ENCODE data around the gene CACNA1B. TPM values are rescaled to one million over a fixed set of nuclear protein-coding genes. Genes with fewer than 3 reads are reported as not detected.

The CACNA1B gene
- total and polyA plus RNA-seq, 2 donors (not counting 1 experiment from before 2014, with no cell fraction given), result 0.15 TPM; not detected in 1

GRCh38 chr9:137873408-137873807 is 4.2 kb upstream of the CACNA1B start:
- DNase-seq, result no peak
- Mint-ChIP-seq H3K27ac (no peak overlapping the region), H3K4me1 (peaks cover 3% of the 10 kb centered on the region), H3K4me3 (no peak overlapping the region), H3K27me3 (peaks cover 31% of the 10 kb centered on the region), H3K9me3 (ENCODE audit: insufficient read depth) (peaks cover 6% of the 10 kb centered on the region)
- Histone ChIP-seq H3K27ac (ENCODE audit: low read length in 2 of 2) (no peak overlapping the region), H3K4me1 (ENCODE audit: control insufficient read depth in 2 of 2, insufficient read depth in 2 of 2, low read length in 2 of 2) (peaks cover 0 to 2% of the 10 kb centered on the region in 2 donors), H3K4me2 (replicated peaks; ENCODE audit: low read depth, low read length, poor library complexity, severe bottlenecking) (no peak overlapping the region), H3K9ac (ENCODE audit: low read length) (no peak overlapping the region), H2AFZ (ENCODE audit: insufficient read depth, low read depth, low read length, poor library complexity, severe bottlenecking) (no peak overlapping the region), H3K36me3 (replicated peaks in 1 of 2; ENCODE audit: control extremely low read depth in 1 of 2, control insufficient read depth in 1 of 2, extremely low read depth in 1 of 2, insufficient read depth in 2 of 2, low read length in 1 of 2) (no peaks in the 10 kb centered on the region), H3K9me3 (ENCODE audit: control extremely low read depth in 1 of 3, control insufficient read depth in 2 of 3, insufficient read depth in 1 of 3, low read length in 2 of 3) (peaks cover 0 to 33% (median 0%) of the 10 kb centered on the region in 3 donors), H3K4me3 (ENCODE audit: control extremely low read depth in 1 of 5, extremely low read depth in 1 of 5, insufficient read depth in 1 of 5, low read depth in 2 of 5, low read length in 4 of 5) (no peak overlapping the region), H4K20me1 (ENCODE audit: control insufficient read depth, insufficient read depth, low read length, poor library complexity, severe bottlenecking) (no peaks in the 10 kb centered on the region), H3K79me2 (ENCODE audit: control insufficient read depth, insufficient read depth, low read length) (no peaks in the 10 kb centered on the region), H3K27me3 (replicated peaks in 1 of 4; ENCODE audit: control extremely low read depth in 1 of 4, control insufficient read depth in 3 of 4, insufficient read depth in 4 of 4, low read length in 3 of 4) (peaks cover 0 to 21% (median 4%) of the 10 kb centered on the region in 4 experiments)
- TF ChIP-seq CTCF (IDR thresholded peaks at IDR 0.05), result no peak
- no peak for TF ChIP-seq EZH2 (IDR thresholded peaks at IDR 0.05; ENCODE audit: borderline replicate concordance, insufficient read depth, low read depth, low read length, poor library complexity, severe bottlenecking)
- intact Hi-C loops (cut with micrococcal nuclease), result no loop called here
- POLR2A ChIA-PET, result no interaction called here
- CTCF ChIA-PET, result no interaction called here
- ATAC-seq (ENCODE audit: low read depth), result no peak
- 93% methylated on average over 7 of the region's 8 CpGs for WGBS (ENCODE audit: insufficient coverage)

- Histone ChIP-seq H2AFZ (ENCODE audit: insufficient read depth, low read depth, low read length, poor library complexity, severe bottlenecking) (no peak overlapping the region), H4K20me1 (ENCODE audit: control insufficient read depth, insufficient read depth, low read length, poor library complexity, severe bottlenecking) (no peaks in the 10 kb centered on the region), H3K4me3 (ENCODE audit: control extremely low read depth in 1 of 5, extremely low read depth in 1 of 5, insufficient read depth in 1 of 5, low read depth in 2 of 5, low read length in 4 of 5) (no peak overlapping the region), H3K9me3 (ENCODE audit: control extremely low read depth in 1 of 3, control insufficient read depth in 2 of 3, insufficient read depth in 1 of 3, low read length in 2 of 3) (peaks cover 0 to 33% (median 0%) of the 10 kb centered on the region in 3 donors), H3K9ac (ENCODE audit: low read length) (no peak overlapping the region), H3K4me1 (ENCODE audit: control insufficient read depth in 2 of 2, insufficient read depth in 2 of 2, low read length in 2 of 2) (peaks cover 0 to 4% of the 10 kb centered on the region in 2 donors), H3K27me3 (replicated peaks in 1 of 4; ENCODE audit: control extremely low read depth in 1 of 4, control insufficient read depth in 3 of 4, insufficient read depth in 4 of 4, low read length in 3 of 4) (peaks cover 0 to 23% (median 4%) of the 10 kb centered on the region in 4 experiments), H3K79me2 (ENCODE audit: control insufficient read depth, insufficient read depth, low read length) (no peaks in the 10 kb centered on the region), H3K36me3 (replicated peaks in 1 of 2; ENCODE audit: control extremely low read depth in 1 of 2, control insufficient read depth in 1 of 2, extremely low read depth in 1 of 2, insufficient read depth in 2 of 2, low read length in 1 of 2) (no peaks in the 10 kb centered on the region), H3K4me2 (replicated peaks; ENCODE audit: low read depth, low read length, poor library complexity, severe bottlenecking) (no peak overlapping the region), H3K27ac (ENCODE audit: low read length in 2 of 2) (no peak overlapping the region)
- H3K27ac Mint-ChIP-seq, result no peak overlapping the region
- peaks cover 6% of the 10 kb centered on the region for H3K9me3 Mint-ChIP-seq (ENCODE audit: insufficient read depth)
- POLR2A ChIA-PET, result no interaction called here
- H3K27me3 Mint-ChIP-seq, result peaks cover 28% of the 10 kb centered on the region
- intact Hi-C loops (cut with micrococcal nuclease), result no loop called here
- peaks cover 3% of the 10 kb centered on the region for H3K4me1 Mint-ChIP-seq
- WGBS (ENCODE audit: insufficient coverage), result 76% methylated on average over 8 of the region's 9 CpGs
- H3K4me3 Mint-ChIP-seq, result no peak overlapping the region
- CTCF ChIA-PET, result no interaction called here
- DNase-seq (no peak), ATAC-seq (ENCODE audit: low read depth) (no peak)
- TF ChIP-seq EZH2 (IDR thresholded peaks at IDR 0.05; ENCODE audit: borderline replicate concordance, insufficient read depth, low read depth, low read length, poor library complexity, severe bottlenecking), result no peak
- no peak for TF ChIP-seq CTCF (IDR thresholded peaks at IDR 0.05)
Observed at GRCh38 chr9:137873858-137874362, 3.7 kb upstream of the CACNA1B start.
